ENCODE measurements around the gene NUDT15. TPM values are rescaled to one million over a fixed set of nuclear protein-coding genes. Genes with fewer than 3 reads are reported as not detected.

NUDT15 gene
- total RNA-seq, 4 donors from 2014 or later, result 3.7 to 11.9 (median 8.2) TPM

- H3K27me3 ChIP-seq, result no peaks in the 10 kb centered on the region
- TF ChIP-seq POLR2A (IDR thresholded peaks at IDR 0.05) (no peak), CTCF (IDR thresholded peaks at IDR 0.05) (no peak)
- no peaks in the 10 kb centered on the region for H3K4me1 ChIP-seq
- peaks cover 0 to 48% (median 0%) of the 10 kb centered on the region in 3 donors for H3K36me3 ChIP-seq
- DNase-seq, result no peak
- no peak overlapping the region for H3K27ac ChIP-seq
- peaks cover 0 to 18% (median 0%) of the 10 kb centered on the region in 4 donors for H3K9me3 ChIP-seq
- no peak overlapping the region for H3K4me3 ChIP-seq
Measured at GRCh38 chr13:48066310-48066989, 28.9 kb downstream of the NUDT15 start.

GRCh38 chr13:48068036-48068435, 30.5 kb downstream of the NUDT15 start:
- no peaks in the 10 kb centered on the region for H3K27me3 ChIP-seq
- peak in 1 of 6 experiments; percentile 10 for TF ChIP-seq CTCF (IDR thresholded peaks at IDR 0.05)
- no peak for TF ChIP-seq POLR2A (IDR thresholded peaks at IDR 0.05)
- H3K36me3 ChIP-seq, result peaks cover 0 to 64% (median 5%) of the 10 kb centered on the region in 3 donors
- DNase-seq, result no peak
- H3K4me1 ChIP-seq, result no peaks in the 10 kb centered on the region
- peaks cover 0 to 24% (median 0%) of the 10 kb centered on the region in 4 donors for H3K9me3 ChIP-seq
- H3K27ac ChIP-seq, result no peak overlapping the region
- no peak overlapping the region for H3K4me3 ChIP-seq

- Histone ChIP-seq H3K36me3 (peaks cover 0 to 73% (median 8%) of the 10 kb centered on the region in 3 donors), H3K9me3 (peaks cover 0 to 24% (median 0%) of the 10 kb centered on the region in 4 donors), H3K4me1 (no peaks in the 10 kb centered on the region)
Measured at GRCh38 chr13:48068952-48069351, 31.4 kb downstream of the NUDT15 start.

GRCh38 chr13:48069573-48069972, 32.0 kb downstream of the NUDT15 start:
- H3K36me3 ChIP-seq, result peaks cover 0 to 79% (median 8%) of the 10 kb centered on the region in 3 donors
- peaks cover 0 to 24% (median 0%) of the 10 kb centered on the region in 4 donors for H3K9me3 ChIP-seq
- no peak for TF ChIP-seq CTCF (IDR thresholded peaks at IDR 0.05)
- TF ChIP-seq POLR2A (IDR thresholded peaks at IDR 0.05), result no peak

More at GRCh38 chr13:48068952-48069351, 31.4 kb downstream of the NUDT15 start:
- Histone ChIP-seq H3K27me3 (no peaks in the 10 kb centered on the region), H3K27ac (no peak overlapping the region), H3K4me3 (no peak overlapping the region)
- DNase-seq, result no peak
- TF ChIP-seq CTCF (IDR thresholded peaks at IDR 0.05) (no peak), POLR2A (IDR thresholded peaks at IDR 0.05) (no peak)

GRCh38 chr13:48070942-48071341, 33.4 kb downstream of the NUDT15 start:
- no peak overlapping the region for H3K27ac ChIP-seq
- H3K9me3 ChIP-seq, result peaks cover 0 to 24% (median 0%) of the 10 kb centered on the region in 4 donors
- no peak for TF ChIP-seq POLR2A (IDR thresholded peaks at IDR 0.05)
- no peak for TF ChIP-seq CTCF (IDR thresholded peaks at IDR 0.05)
- DNase-seq, result no peak
- no peak overlapping the region for H3K4me3 ChIP-seq
- no peaks in the 10 kb centered on the region for H3K4me1 ChIP-seq
- H3K36me3 ChIP-seq, result peaks cover 0 to 90% (median 13%) of the 10 kb centered on the region in 3 donors
- H3K27me3 ChIP-seq, result no peaks in the 10 kb centered on the region

More at GRCh38 chr13:48069573-48069972, 32.0 kb downstream of the NUDT15 start:
- Histone ChIP-seq H3K4me1 (no peaks in the 10 kb centered on the region), H3K27ac (no peak overlapping the region), H3K27me3 (no peaks in the 10 kb centered on the region), H3K4me3 (no peak overlapping the region)
- no peak for DNase-seq

All from Peyer's patch (tissue), 4 donors.